ENCODE measurements around the gene MLEC.

DNA sequence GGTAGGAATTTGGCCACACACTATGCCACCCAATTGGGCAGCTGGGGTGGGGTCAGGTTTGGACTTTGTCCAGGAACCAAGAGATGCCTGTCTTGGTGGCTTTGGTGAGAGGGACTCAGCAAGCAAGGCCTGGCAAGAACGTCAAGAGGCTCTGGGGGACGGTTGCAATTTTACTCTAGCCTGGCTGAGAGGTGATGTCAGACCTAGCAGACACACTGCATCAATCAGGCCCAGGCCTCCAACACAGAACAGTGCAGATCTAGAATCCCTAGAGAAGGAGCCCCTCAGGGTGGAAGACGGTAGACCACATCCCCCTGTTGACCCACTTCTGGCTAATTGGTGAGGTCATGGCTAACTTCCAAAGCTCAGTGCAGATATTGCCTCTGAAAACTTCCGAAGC, 21.7 kb downstream of the MLEC start:
- TF ChIP-seq PATZ1 (CRISPR knock-in tag; IDR thresholded peaks at IDR 0.05; ENCODE audit: borderline replicate concordance) (no peak), SNAI2 (CRISPR knock-in tag; IDR thresholded peaks at IDR 0.05) (no peak), OSR1 (CRISPR knock-in tag; IDR thresholded peaks at IDR 0.05) (no peak), ZNF70 (CRISPR knock-in tag; IDR thresholded peaks at IDR 0.05) (no peak), ARNTL (CRISPR knock-in tag; IDR thresholded peaks at IDR 0.05; ENCODE audit: borderline replicate concordance, low read depth) (no peak), BACH2 (CRISPR knock-in tag; IDR thresholded peaks at IDR 0.05; ENCODE audit: borderline replicate concordance) (no peak)

Data from SK-N-SH treated with all-trans-retinoic acid at 6 μM for 48 hours (cell line).